Vagina (tissue), 2 donors: Measurements from ENCODE around the gene SLC36A2. TPM values are rescaled to one million over a fixed set of nuclear protein-coding genes. Genes with fewer than 3 reads are reported as not detected.

Experiments
- DNase-seq, 2 donors: peaks; one replicate each; pipeline ENCODE4 v3.0.0-alpha.2; 2017; ENCODE audit errors: extremely low spot score in 2 of 2
- H3K27ac ChIP-seq: fragments of 200-600 bp; sonication (generic); one replicate; pipeline ENCODE4 v1.5.1; 2019
- H3K27me3 ChIP-seq: fragments of 200-600 bp; sonication (generic); one replicate; pipeline ENCODE4 v1.5.1; 2019
- H3K36me3 ChIP-seq, 2 donors: fragments of 200-600 bp; sonication (generic); one replicate each; pipeline ENCODE4 v1.5.1; 2017 to 2019
- H3K4me1 ChIP-seq: fragments of 200-600 bp; sonication (generic); one replicate; pipeline ENCODE4 v1.5.1; 2019
- H3K4me3 ChIP-seq, 2 donors: fragments of 200-600 bp; sonication (generic); 1 replicate in 1 of 2; 2 replicates in 1 of 2; pipeline ENCODE4 v1.5.1; 2016 to 2019
- H3K9me3 ChIP-seq: fragments of 200-600 bp; sonication (generic); one replicate; pipeline ENCODE4 v1.5.1; 2019
- POLR2A ChIP-seq, 2 donors: fragments of 450-650 bp; IDR thresholded peaks; one replicate each; pipeline ENCODE4 v1.6.1; 2017; ENCODE audit warnings: antibody characterized with exemption in 2 of 2, mild to moderate bottlenecking in 2 of 2, moderate library complexity in 2 of 2
- POLR2AphosphoS5 ChIP-seq, 2 donors: sonication (generic); formaldehyde crosslinking; IDR thresholded peaks; one replicate each; pipeline ENCODE4 v1.9.0; 2017; ENCODE audit warnings: antibody characterized with exemption in 2 of 2, mild to moderate bottlenecking in 2 of 2, low read depth in 1 of 2; ENCODE audit not compliant: insufficient read depth in 1 of 2
- intact Hi-C: fragments of 100-400 bp; cut with DNase I; formaldehyde crosslinking; loops from one replicate; pipeline ENCODE4 v1.15.1; 2023
- total RNA-seq: library from RNA; depleted of rRNA; stranded (reverse); fragments of >200 nt; gene quantifications from one replicate; pipeline ENCODE4 v1.2.3, GENCODE V29; 2016
- TF ChIP-seq, protein P1 (sequence below), 3 experiments: fragments of 450-650 bp in 2 of 3; fragments of 200-600 bp in 1 of 3; sonication (generic) in 1 of 3; IDR thresholded peaks; one replicate each; pipeline ENCODE4 v1.5.1; 2017 to 2019; ENCODE audit warnings: antibody characterized with exemption in 3 of 3, mild to moderate bottlenecking in 2 of 3, moderate library complexity in 2 of 3

The SLC36A2 gene
- total RNA-seq, 1 donor from 2014 or later = not detected

GRCh38 chr5:151274666-151275065, 72.7 kb downstream of the SLC36A2 start:
- H3K9me3 ChIP-seq = no peaks in the 10 kb centered on the region
- no peak for TF ChIP-seq POLR2A (IDR thresholded peaks at IDR 0.05)
- TF ChIP-seq, protein P1, sequence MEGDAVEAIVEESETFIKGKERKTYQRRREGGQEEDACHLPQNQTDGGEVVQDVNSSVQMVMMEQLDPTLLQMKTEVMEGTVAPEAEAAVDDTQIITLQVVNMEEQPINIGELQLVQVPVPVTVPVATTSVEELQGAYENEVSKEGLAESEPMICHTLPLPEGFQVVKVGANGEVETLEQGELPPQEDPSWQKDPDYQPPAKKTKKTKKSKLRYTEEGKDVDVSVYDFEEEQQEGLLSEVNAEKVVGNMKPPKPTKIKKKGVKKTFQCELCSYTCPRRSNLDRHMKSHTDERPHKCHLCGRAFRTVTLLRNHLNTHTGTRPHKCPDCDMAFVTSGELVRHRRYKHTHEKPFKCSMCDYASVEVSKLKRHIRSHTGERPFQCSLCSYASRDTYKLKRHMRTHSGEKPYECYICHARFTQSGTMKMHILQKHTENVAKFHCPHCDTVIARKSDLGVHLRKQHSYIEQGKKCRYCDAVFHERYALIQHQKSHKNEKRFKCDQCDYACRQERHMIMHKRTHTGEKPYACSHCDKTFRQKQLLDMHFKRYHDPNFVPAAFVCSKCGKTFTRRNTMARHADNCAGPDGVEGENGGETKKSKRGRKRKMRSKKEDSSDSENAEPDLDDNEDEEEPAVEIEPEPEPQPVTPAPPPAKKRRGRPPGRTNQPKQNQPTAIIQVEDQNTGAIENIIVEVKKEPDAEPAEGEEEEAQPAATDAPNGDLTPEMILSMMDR (IDR thresholded peaks at IDR 0.05) = no peak
- TF ChIP-seq POLR2AphosphoS5 (IDR thresholded peaks at IDR 0.05; ENCODE audit: insufficient read depth in 1 of 2, low read depth in 1 of 2) = no peak
- H3K27me3 ChIP-seq = no peaks in the 10 kb centered on the region
- no peaks in the 10 kb centered on the region for H3K4me1 ChIP-seq
- no peak overlapping the region for H3K4me3 ChIP-seq
- peaks cover 0 to 3% of the 10 kb centered on the region in 2 donors for H3K36me3 ChIP-seq
- H3K27ac ChIP-seq = no peak overlapping the region
- no peak for DNase-seq
- intact Hi-C loops = no loop called here

DNA sequence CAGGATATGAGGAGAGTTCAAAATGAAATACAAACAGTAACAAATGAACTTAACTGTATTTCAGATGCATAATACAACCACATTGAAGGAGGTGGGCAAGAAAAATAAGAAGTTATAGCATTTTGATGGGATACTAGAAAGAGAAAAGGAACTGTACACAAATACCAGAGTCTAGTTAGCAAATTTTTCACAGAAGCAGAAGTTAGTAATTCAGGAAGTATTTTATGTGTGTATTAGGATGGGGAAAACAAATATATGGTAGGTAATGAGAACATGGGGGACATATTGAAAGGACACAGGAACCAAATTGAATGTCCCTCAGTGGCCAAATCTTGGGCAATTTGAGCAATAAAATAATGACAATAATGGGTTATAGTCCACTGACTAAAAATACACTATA, 76.0 kb downstream of the SLC36A2 start:
- intact Hi-C loops = no loop called here

DNA sequence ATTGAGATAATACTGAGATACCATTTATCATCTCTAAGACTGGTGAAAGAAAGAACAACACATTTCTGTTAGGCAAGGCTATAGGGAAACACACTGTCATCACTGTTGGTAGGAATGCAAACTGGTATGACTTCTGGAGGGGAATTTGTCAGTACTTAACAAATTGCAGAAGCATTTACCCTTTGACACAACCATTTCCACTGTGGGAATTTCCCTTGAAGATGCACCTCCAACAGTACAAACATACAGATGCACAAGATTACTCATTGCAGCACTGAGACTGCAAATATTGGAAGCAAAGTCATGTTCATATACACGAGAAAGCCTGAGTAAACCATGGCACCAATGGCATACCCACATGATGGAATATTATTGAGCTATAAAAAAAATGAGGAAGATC, 76.8 kb downstream of the SLC36A2 start:
- intact Hi-C loops = no loop called here
- Histone ChIP-seq H3K4me1 (no peaks in the 10 kb centered on the region), H3K9me3 (no peaks in the 10 kb centered on the region), H3K27me3 (no peaks in the 10 kb centered on the region), H3K27ac (no peak overlapping the region), H3K4me3 (no peak overlapping the region), H3K36me3 (peaks cover 0 to 39% of the 10 kb centered on the region in 2 donors)
- no peak for DNase-seq
- TF ChIP-seq, protein P1 (IDR thresholded peaks at IDR 0.05) = no peak
- TF ChIP-seq POLR2A (IDR thresholded peaks at IDR 0.05) = no peak
- TF ChIP-seq POLR2AphosphoS5 (IDR thresholded peaks at IDR 0.05; ENCODE audit: insufficient read depth in 1 of 2, low read depth in 1 of 2) = no peak

More for the DNA sequence above, 76.0 kb downstream of the SLC36A2 start:
- no peaks in the 10 kb centered on the region for H3K9me3 ChIP-seq
- no peak for DNase-seq
- no peak overlapping the region for H3K4me3 ChIP-seq
- H3K27ac ChIP-seq = no peak overlapping the region
- no peaks in the 10 kb centered on the region for H3K4me1 ChIP-seq
- TF ChIP-seq POLR2A (IDR thresholded peaks at IDR 0.05) = no peak
- no peak for TF ChIP-seq POLR2AphosphoS5 (IDR thresholded peaks at IDR 0.05; ENCODE audit: insufficient read depth in 1 of 2, low read depth in 1 of 2)
- TF ChIP-seq, protein P1 (IDR thresholded peaks at IDR 0.05) = no peak
- no peaks in the 10 kb centered on the region for H3K27me3 ChIP-seq
- peaks cover 0 to 32% of the 10 kb centered on the region in 2 donors for H3K36me3 ChIP-seq

DNA sequence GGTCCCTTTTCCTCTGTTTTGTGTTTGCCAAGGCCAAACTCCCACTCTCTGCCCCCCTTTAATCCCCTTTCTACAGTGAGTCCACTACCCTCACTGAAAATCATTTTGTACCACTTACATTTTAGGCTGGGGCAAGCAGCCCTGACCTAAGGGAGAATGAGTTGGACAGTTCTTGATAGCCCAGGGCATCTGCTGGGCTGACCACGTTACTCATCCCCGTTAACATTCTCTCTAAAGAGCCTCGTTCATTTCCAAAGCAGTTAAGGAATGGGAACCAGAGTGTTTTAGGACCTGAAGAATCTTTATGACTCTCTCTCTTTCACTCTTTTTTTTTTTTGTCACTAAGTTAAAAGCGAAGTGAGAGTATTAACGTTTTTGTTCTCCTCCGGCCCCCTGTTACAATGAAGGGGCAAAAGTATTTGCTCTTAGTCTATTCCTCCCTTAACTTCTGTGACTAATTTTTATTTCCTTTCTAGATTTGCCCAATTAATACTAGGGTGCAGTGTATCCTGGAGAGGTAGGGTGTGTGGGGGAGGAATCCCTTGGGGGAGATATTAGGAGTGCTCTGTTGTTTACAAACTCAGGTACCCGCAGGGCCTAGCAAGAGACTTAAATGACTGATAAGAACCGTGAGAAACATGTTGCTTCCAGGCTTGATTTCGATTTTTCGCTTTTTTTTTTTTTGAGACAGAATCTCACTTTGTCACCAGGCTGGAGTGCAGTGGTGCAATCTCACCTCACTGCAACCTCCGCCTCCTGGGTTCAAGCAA, 79.7 kb downstream of the SLC36A2 start:
- DNase-seq = no peak
- intact Hi-C loops = no loop called here
- Histone ChIP-seq H3K27ac (no peak overlapping the region), H3K9me3 (no peaks in the 10 kb centered on the region), H3K4me1 (peaks cover 6% of the 10 kb centered on the region), H3K4me3 (no peak overlapping the region), H3K36me3 (peaks cover 0 to 45% of the 10 kb centered on the region in 2 donors), H3K27me3 (no peaks in the 10 kb centered on the region)
- TF ChIP-seq POLR2AphosphoS5 (IDR thresholded peaks at IDR 0.05; ENCODE audit: insufficient read depth in 1 of 2, low read depth in 1 of 2) (no peak), POLR2A (IDR thresholded peaks at IDR 0.05) (no peak)
- TF ChIP-seq, protein P1 (IDR thresholded peaks at IDR 0.05) = no peak

Other genes starting within 250 kb of the SLC36A2 start
- 190 TPM for gene ANXA6, start 189.8 kb downstream of the SLC36A2 start, total RNA-seq
- gene CCDC69, start 123.5 kb downstream of the SLC36A2 start, total RNA-seq = 84.5 TPM
- 71.7 TPM for gene GM2A, start 94.4 kb downstream of the SLC36A2 start, total RNA-seq
- not detected for gene SLC36A3, start 43.8 kb downstream of the SLC36A2 start, total RNA-seq
- 10.8 TPM for gene SLC36A1, start 100.0 kb upstream of the SLC36A2 start, total RNA-seq
- 74.9 TPM for gene FAT2, start 243.8 kb upstream of the SLC36A2 start, total RNA-seq